Gastroesophageal sphincter (tissue), 3 donors: ENCODE data around the gene DAGLB.

ENCODE experiments used
- POLR2A ChIP-seq, 2 donors: fragments of 450-650 bp; IDR thresholded peaks; one replicate each; pipeline ENCODE4 v1.6.1; 2017; ENCODE audit warnings: antibody characterized with exemption in 2 of 2, mild to moderate bottlenecking in 2 of 2, moderate library complexity in 1 of 2
- TF ChIP-seq, protein P1 (sequence below), 4 experiments: fragments of 200-600 bp in 2 of 4; fragments of 450-650 bp in 2 of 4; sonication (generic) in 1 of 4; IDR thresholded peaks; one replicate each; pipeline ENCODE4 v1.5.1; 2017 to 2019; ENCODE audit warnings: antibody characterized with exemption in 4 of 4, mild to moderate bottlenecking in 2 of 4, moderate library complexity in 2 of 4

GRCh38 chr7:6432781-6433180 lies 15.0 kb downstream of the DAGLB start:
- TF ChIP-seq, protein P1, sequence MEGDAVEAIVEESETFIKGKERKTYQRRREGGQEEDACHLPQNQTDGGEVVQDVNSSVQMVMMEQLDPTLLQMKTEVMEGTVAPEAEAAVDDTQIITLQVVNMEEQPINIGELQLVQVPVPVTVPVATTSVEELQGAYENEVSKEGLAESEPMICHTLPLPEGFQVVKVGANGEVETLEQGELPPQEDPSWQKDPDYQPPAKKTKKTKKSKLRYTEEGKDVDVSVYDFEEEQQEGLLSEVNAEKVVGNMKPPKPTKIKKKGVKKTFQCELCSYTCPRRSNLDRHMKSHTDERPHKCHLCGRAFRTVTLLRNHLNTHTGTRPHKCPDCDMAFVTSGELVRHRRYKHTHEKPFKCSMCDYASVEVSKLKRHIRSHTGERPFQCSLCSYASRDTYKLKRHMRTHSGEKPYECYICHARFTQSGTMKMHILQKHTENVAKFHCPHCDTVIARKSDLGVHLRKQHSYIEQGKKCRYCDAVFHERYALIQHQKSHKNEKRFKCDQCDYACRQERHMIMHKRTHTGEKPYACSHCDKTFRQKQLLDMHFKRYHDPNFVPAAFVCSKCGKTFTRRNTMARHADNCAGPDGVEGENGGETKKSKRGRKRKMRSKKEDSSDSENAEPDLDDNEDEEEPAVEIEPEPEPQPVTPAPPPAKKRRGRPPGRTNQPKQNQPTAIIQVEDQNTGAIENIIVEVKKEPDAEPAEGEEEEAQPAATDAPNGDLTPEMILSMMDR (IDR thresholded peaks at IDR 0.05), result no peak
- TF ChIP-seq POLR2A (IDR thresholded peaks at IDR 0.05), result no peak
